WERI-Rb-1 (cell line): ENCODE measurements around the gene SSNA1.
A peak's percentile ranks its signal among the peaks of the same experiment; 100 is the strongest.

Experiments
- DNase-seq: peaks from one replicate; pipeline ENCODE4 v3.0.0-alpha.2; 2020
- H3K27ac ChIP-seq: fragments of 250-450 bp; sonication (Bioruptor Pico); 2 replicates; pipeline ENCODE4 v1.5.1; 2020; ENCODE audit warnings: mild to moderate bottlenecking, moderate library complexity
- H3K27me3 ChIP-seq: fragments of 250-450 bp; sonication (Bioruptor Pico); 2 replicates; pipeline ENCODE4 v1.5.1; 2021; ENCODE audit warnings: mild to moderate bottlenecking, low read depth, moderate library complexity; ENCODE audit not compliant: insufficient read depth, severe bottlenecking
- H3K36me3 ChIP-seq: fragments of 250-450 bp; sonication (Bioruptor Pico); 2 replicates; pipeline ENCODE4 v1.5.1; 2020; ENCODE audit warnings: mild to moderate bottlenecking, moderate library complexity
- H3K4me3 ChIP-seq: 2 replicates; pipeline ENCODE4 v1.5.1; 2011; ENCODE audit warnings: low read depth, mild to moderate bottlenecking, control low read depth, low read length
- H3K9me3 ChIP-seq: fragments of 250-450 bp; sonication (Bioruptor Pico); 2 replicates; pipeline ENCODE4 v1.5.1; 2021; ENCODE audit warnings: mild to moderate bottlenecking, moderate library complexity; ENCODE audit not compliant: severe bottlenecking
- CTCF ChIP-seq: IDR thresholded peaks from 2 replicates; pipeline ENCODE4 v1.5.1; 2011; ENCODE audit warnings: low read depth, mild to moderate bottlenecking, control low read depth, inconsistent platforms, low read length

The SSNA1 gene

GRCh38 chr9:137217276-137218211 is 29.1 kb downstream of the SSNA1 start:
- no peak for TF ChIP-seq CTCF
- Histone ChIP-seq H3K36me3 (no peaks in the 10 kb centered on the region), H3K27ac (no peak overlapping the region), H3K27me3 (no peaks in the 10 kb centered on the region), H3K9me3 (no peaks in the 10 kb centered on the region), H3K4me3 (no peak overlapping the region)
- peak; percentile 64 for DNase-seq

GRCh38 chr9:137218212-137218753 is 29.8 kb downstream of the SSNA1 start:
- no peaks in the 10 kb centered on the region for H3K27me3 ChIP-seq
- DNase-seq: no peak
- no peak overlapping the region for H3K27ac ChIP-seq
- H3K9me3 ChIP-seq: no peaks in the 10 kb centered on the region
- no peak overlapping the region for H3K4me3 ChIP-seq
- H3K36me3 ChIP-seq: no peaks in the 10 kb centered on the region
- TF ChIP-seq CTCF: no peak

GRCh38 chr9:137218754-137219271 is 30.3 kb downstream of the SSNA1 start:
- Histone ChIP-seq H3K27ac (no peak overlapping the region), H3K4me3 (no peak overlapping the region), H3K36me3 (no peaks in the 10 kb centered on the region), H3K9me3 (no peaks in the 10 kb centered on the region), H3K27me3 (no peaks in the 10 kb centered on the region)
- TF ChIP-seq CTCF: no peak
- no peak for DNase-seq

- no peak overlapping the region for H3K4me3 ChIP-seq
- H3K27me3 ChIP-seq: no peaks in the 10 kb centered on the region
- H3K27ac ChIP-seq: no peak overlapping the region
- no peak for DNase-seq
- no peaks in the 10 kb centered on the region for H3K9me3 ChIP-seq
- no peak for TF ChIP-seq CTCF
- no peaks in the 10 kb centered on the region for H3K36me3 ChIP-seq
Observed at GRCh38 chr9:137219757-137220316, 31.4 kb downstream of the SSNA1 start.

GRCh38 chr9:137220317-137221094 is 32.0 kb downstream of the SSNA1 start:
- TF ChIP-seq CTCF: no peak
- no peaks in the 10 kb centered on the region for H3K9me3 ChIP-seq
- no peaks in the 10 kb centered on the region for H3K27me3 ChIP-seq
- no peak overlapping the region for H3K4me3 ChIP-seq
- DNase-seq: no peak
- no peak overlapping the region for H3K27ac ChIP-seq
- H3K36me3 ChIP-seq: no peaks in the 10 kb centered on the region
